ENCODE results near the gene ABLIM2. TPM values are rescaled to one million over a fixed set of nuclear protein-coding genes. Genes with fewer than 3 reads are reported as not detected.

Gene ABLIM2
- total RNA-seq, 1 experiment from 2014 or later: 1.0 TPM

- Histone ChIP-seq H2BK20ac (ENCODE audit: low read depth, low read length, poor library complexity, severe bottlenecking) (no peak overlapping the region), H3K23me2 (ENCODE audit: insufficient read length, low read depth, low read length, poor library complexity, severe bottlenecking) (no peaks in the 10 kb centered on the region), H3K27ac (ENCODE audit: insufficient read length, low read depth, low read length) (no peak overlapping the region), H4K8ac (replicated peaks; ENCODE audit: insufficient read length, low read depth, low read length) (no peak overlapping the region), H2BK12ac (ENCODE audit: insufficient read length, low read depth, low read length) (no peak overlapping the region), H2BK5ac (ENCODE audit: insufficient read length, low read length) (no peak overlapping the region), H2AFZ (ENCODE audit: low read length) (no peak overlapping the region), H3K4me1 (ENCODE audit: insufficient read depth, low read length) (no peaks in the 10 kb centered on the region; the same call in 1 of the 2 replicates), H3K9ac (ENCODE audit: extremely low read depth, insufficient read length, low read length) (no peak overlapping the region), H3K23ac (ENCODE audit: insufficient read length, low read depth, low read length) (no peak overlapping the region), H4K5ac (ENCODE audit: insufficient read length, low read depth, low read length) (no peak overlapping the region), H3K4ac (ENCODE audit: low read depth, low read length) (no peak overlapping the region), H4K20me1 (ENCODE audit: control insufficient read depth, insufficient read depth, insufficient read length) (no peaks in the 10 kb centered on the region), H3K4me2 (ENCODE audit: insufficient read depth, insufficient read length, low read length) (no peak overlapping the region), H3K56ac (ENCODE audit: insufficient read length, low read depth, low read length) (no peak overlapping the region), H2BK15ac (ENCODE audit: low read depth, low read length) (no peak overlapping the region), H3K9me3 (ENCODE audit: control insufficient read depth, low read depth, low read length) (no peaks in the 10 kb centered on the region), H3K18ac (ENCODE audit: insufficient read length, low read depth, low read length) (no peak overlapping the region), H2AK5ac (ENCODE audit: insufficient read length, low read length) (no peak overlapping the region), H3K27me3 (ENCODE audit: insufficient read depth, low read length) (no peaks in the 10 kb centered on the region), H3K79me2 (ENCODE audit: insufficient read depth, low read length) (no peaks in the 10 kb centered on the region), H4K91ac (ENCODE audit: insufficient read length, low read depth, low read length) (no peak overlapping the region), H3K79me1 (ENCODE audit: insufficient read depth, low read depth, low read length, poor library complexity, severe bottlenecking) (no peaks in the 10 kb centered on the region), H3T11ph (ENCODE audit: low read length) (no peak overlapping the region), H2BK120ac (ENCODE audit: low read depth, low read length, poor library complexity, severe bottlenecking) (no peak overlapping the region), H3K14ac (ENCODE audit: insufficient read depth, low read length) (no peak overlapping the region)
- TF ChIP-seq CTCF (conservative IDR thresholded peaks at IDR 0.05): no peak
- Mint-ChIP-seq H3K4me3 (no peak overlapping the region), H3K27me3 (ENCODE audit: low read depth) (no peaks in the 10 kb centered on the region; the same call in 1 of the 2 replicates), H3K36me3 (ENCODE audit: insufficient read depth in 1 of 3, low read depth in 3 of 3) (no peaks in the 10 kb centered on the region; a peak in 1 of 7 replicates), H3K27ac (peak overlapping the region in 1 of 3 experiments; percentile 60; a peak in 1 of 7 replicates), H3K9me3 (peaks cover 0 to 5% of the 10 kb centered on the region in 2 experiments; a peak in 3 of 5 replicates), H3K4me1 (peaks cover 9 to 20% of the 10 kb centered on the region in 2 experiments)
- WGBS (ENCODE audit: extremely low coverage, insufficient read length, low lambda C conversion rate): no CpG with 5 or more reads among the region's 4 CpGs
- peak; percentile 93 for DNase-seq
Measured at GRCh38 chr4:8117278-8117682, 41.3 kb downstream of the ABLIM2 start.
